IMR-90 (cell line): ENCODE measurements around the gene KIAA0825. TPM values are rescaled to one million over a fixed set of nuclear protein-coding genes. Genes with fewer than 3 reads are reported as not detected.

Experiments used
- ATAC-seq: fragments of 200-7000 bp; cut with Tn5 transposase; 2 replicates; pipeline ENCODE4 v1.9.1; 2020; ENCODE audit warnings: low read depth, mild to moderate bottlenecking, moderate library complexity
- BruUV-seq: library from RNA; stranded (reverse); fragments of 400-500 nt; replicated peaks from 2 replicates; lab custom pipeline; 2021; lab: Mats Ljungman, UMichigan
- CTCF ChIA-PET: fragments of 300-600 bp; formaldehyde crosslinking; extraction: SDS; loops from one replicate; lab custom pipeline; 2021; ENCODE audit warnings: antibody characterized with exemption; lab: Yijun Ruan, JAX
- POLR2A ChIA-PET: fragments of 300-600 bp; sonication (Branson Sonifier 250); formaldehyde crosslinking; loops from one replicate; lab custom pipeline; 2022; ENCODE audit warnings: antibody characterized with exemption; ENCODE audit not compliant: unreplicated experiment; lab: Charles Lee
- DNase-seq: peaks from one replicate; pipeline ENCODE4 v3.0.0; 2013
- H2AFZ ChIP-seq: replicated peaks from 2 replicates; pipeline ENCODE3; 2013; ENCODE audit warnings: low read length, mild to moderate bottlenecking; ENCODE audit not compliant: poor library complexity
- H2AK5ac ChIP-seq: 2 replicates; pipeline ENCODE4 v1.6.1; 2013; ENCODE audit warnings: low read depth, low read length, inconsistent platforms
- H2AK9ac ChIP-seq: replicated peaks from 2 replicates; pipeline ENCODE3; 2013; ENCODE audit warnings: mild to moderate bottlenecking, low read depth, low read length, moderate library complexity; ENCODE audit not compliant: poor library complexity
- H2BK120ac ChIP-seq: 2 replicates; pipeline ENCODE4 v1.6.1; 2013; ENCODE audit warnings: low read depth, low read length, inconsistent platforms
- H2BK15ac ChIP-seq: 3 replicates; pipeline ENCODE4 v1.6.1; 2013; ENCODE audit warnings: low read depth, low read length, inconsistent platforms
- H2BK20ac ChIP-seq: 2 replicates; pipeline ENCODE4 v1.6.1; 2013; ENCODE audit warnings: low read depth, mild to moderate bottlenecking, inconsistent platforms, low read length, moderate library complexity
- H2BK5ac ChIP-seq: 2 replicates; pipeline ENCODE4 v1.6.1; 2013; ENCODE audit warnings: mild to moderate bottlenecking, low read depth, low read length, inconsistent platforms; ENCODE audit not compliant: poor library complexity, severe bottlenecking
- H3K14ac ChIP-seq: replicated peaks from 2 replicates; pipeline ENCODE4 v1.6.1; 2013; ENCODE audit warnings: low read depth, low read length, inconsistent platforms
- H3K18ac ChIP-seq: 2 replicates; pipeline ENCODE4 v1.6.1; 2013; ENCODE audit warnings: low read depth, low read length, control low read depth
- H3K23ac ChIP-seq: 2 replicates; pipeline ENCODE4 v1.6.1; 2013; ENCODE audit warnings: low read depth, low read length, inconsistent platforms
- H3K27ac ChIP-seq: 2 replicates; pipeline ENCODE4 v1.5.1; 2013; ENCODE audit warnings: mild to moderate bottlenecking, control low read depth, low read length; ENCODE audit not compliant: insufficient read depth
- H3K27me3 ChIP-seq: 2 replicates; pipeline ENCODE4 v1.6.1; 2013; ENCODE audit warnings: low read length; ENCODE audit not compliant: control insufficient read depth, insufficient read depth
- H3K36me3 ChIP-seq: 2 replicates; pipeline ENCODE4 v1.6.1; 2013; ENCODE audit warnings: low read length, mixed read lengths; ENCODE audit not compliant: control insufficient read depth, insufficient read depth
- H3K4ac ChIP-seq: 2 replicates; pipeline ENCODE4 v1.6.1; 2013; ENCODE audit warnings: low read depth, low read length, inconsistent platforms
- H3K4me1 ChIP-seq: 2 replicates; pipeline ENCODE4 v1.6.1; 2013; ENCODE audit warnings: low read length, mixed read lengths; ENCODE audit not compliant: control insufficient read depth, insufficient read depth
- H3K4me2 ChIP-seq: 2 replicates; pipeline ENCODE4 v1.6.1; 2013; ENCODE audit warnings: low read depth, mild to moderate bottlenecking, control low read depth, low read length, moderate library complexity
- H3K4me3 ChIP-seq: 2 replicates; pipeline ENCODE4 v1.5.1; 2013; ENCODE audit warnings: low read depth, mild to moderate bottlenecking, control low read depth, low read length, moderate library complexity; ENCODE audit not compliant: insufficient read depth
- H3K56ac ChIP-seq: 2 replicates; pipeline ENCODE4 v1.6.1; 2013; ENCODE audit warnings: low read length, inconsistent platforms; ENCODE audit not compliant: insufficient read depth; ENCODE audit errors: extremely low read depth
- H3K79me1 ChIP-seq, 2 experiments: 2 replicates each; pipeline ENCODE4 v1.6.1; 2013; ENCODE audit warnings: low read length in 2 of 2, inconsistent platforms in 1 of 2, low read depth in 1 of 2
- H3K9ac ChIP-seq: 2 replicates; pipeline ENCODE4 v1.6.1; 2013; ENCODE audit warnings: low read depth, low read length, control low read depth
- H3K9me1 ChIP-seq: 2 replicates; pipeline ENCODE4 v1.6.1; 2013; ENCODE audit warnings: low read length, inconsistent platforms; ENCODE audit not compliant: insufficient read depth
- H3K9me3 ChIP-seq: 2 replicates; pipeline ENCODE4 v1.6.1; 2013; ENCODE audit warnings: low read length; ENCODE audit not compliant: control insufficient read depth, insufficient read depth
- H4K20me1 ChIP-seq: 2 replicates; pipeline ENCODE4 v1.6.1; 2013; ENCODE audit warnings: low read length, inconsistent platforms; ENCODE audit not compliant: insufficient read depth
- H4K5ac ChIP-seq: 2 replicates; pipeline ENCODE4 v1.6.1; 2013; ENCODE audit warnings: mild to moderate bottlenecking, low read depth, low read length, control low read depth
- H4K8ac ChIP-seq, 2 experiments: 2 replicates each; pipeline ENCODE4 v1.6.1; 2013; ENCODE audit warnings: low read depth in 2 of 2, low read length in 2 of 2, control low read depth in 1 of 2, inconsistent platforms in 1 of 2
- H4K91ac ChIP-seq: 2 replicates; pipeline ENCODE4 v1.6.1; 2013; ENCODE audit warnings: low read depth, low read length, inconsistent platforms; ENCODE audit not compliant: insufficient read depth
- ELK1 ChIP-seq: fragments of 150-350 bp; IDR thresholded peaks from 2 replicates; pipeline ENCODE4 v1.6.1; 2016; ENCODE audit warnings: low read depth, mild to moderate bottlenecking, low read length, moderate library complexity, borderline replicate concordance
- WGBS, 2 experiments: methylation state at CpG; one replicate each; pipeline versions ENCODE4 v1.1.5 to v1.1.7; 2013; ENCODE audit warnings: missing lambda C conversion rate in 2 of 2; ENCODE audit not compliant: insufficient read length in 1 of 2; ENCODE audit errors: extremely low coverage in 2 of 2; 5-methylcytosine and 5-hydroxymethylcytosine counted together
- dilution Hi-C: fragments of 300-500 bp; cut with HindIII; formaldehyde crosslinking; loops from one replicate; pipeline ENCODE4 v1.14.3; 2018; ENCODE audit warnings: low sequenced_read_pairs; ENCODE audit not compliant: unreplicated experiment
- in situ Hi-C: fragments of 300-500 bp; cut with MboI; formaldehyde crosslinking; loops from 3 replicates; pipeline ENCODE4 v1.14.3; 2019; ENCODE audit warnings: low sequenced_read_pairs, inconsistent platforms, mixed read lengths
- intact Hi-C: fragments of 100-400 bp; cut with micrococcal nuclease; formaldehyde crosslinking; loops from 2 replicates; pipeline ENCODE4 v1.10.0; 2022
- polyA plus RNA-seq, 3 experiments: library from polyadenylated mRNA; depleted of rRNA; stranded (reverse); fragments of >200 nt; gene quantifications; 2 replicates each; pipeline ENCODE4 v1.2.3, GENCODE V29; 2012; ENCODE audit warnings: low replicate concordance in 1 of 3
- total RNA-seq: library from RNA; depleted of rRNA; stranded (reverse); fragments of >200 nt; gene quantifications from 2 replicates; pipeline ENCODE4 v1.2.3, GENCODE V29; 2012

KIAA0825 gene
- total and polyA plus RNA-seq, 2 of the 4 experiments (the other 2 are of a cell fraction), result 0.46 to 1.8 TPM

GRCh38 chr5:94217216-94217615 lies 401.2 kb downstream of the KIAA0825 start:
- H3K4me1 ChIP-seq, result peaks cover 4% of the 10 kb centered on the region; the same call in 1 of the 2 replicates
- no peaks in the 10 kb centered on the region for H3K27me3 ChIP-seq
- H4K5ac ChIP-seq, result peak overlapping the region; percentile 98
- peaks cover 2% of the 10 kb centered on the region; the same call in 1 of the 2 replicates for H3K9me1 ChIP-seq
- peak overlapping the region; percentile 58; the same call in 1 of the 2 replicates for H3K4me2 ChIP-seq
- H2AK5ac ChIP-seq, result peak overlapping the region; percentile 99
- POLR2A ChIA-PET, result no interaction called here
- peak overlapping the region; percentile 97 for H3K23ac ChIP-seq
- H3K36me3 ChIP-seq, result no peaks in the 10 kb centered on the region
- no peaks in the 10 kb centered on the region for H3K9me3 ChIP-seq
- ATAC-seq, result peak; percentile 44
- CTCF ChIA-PET, result no interaction called here
- H3K4me3 ChIP-seq, result no peak overlapping the region
- 40% methylated on average over 1 of the region's 2 CpGs; no CpG with 5 or more reads in 1 of the 2 experiments for WGBS, 2 experiments
- dilution Hi-C loops (no loop called here), in situ Hi-C loops (no loop called here), intact Hi-C loops (loop anchor here (5.0 kb wide), 1 partner anchor 610 kb away; no protein-coding TSS in a partner anchor)
- H3K27ac ChIP-seq, result peak overlapping the region; percentile 96; the same call in 1 of the 2 replicates
- H4K8ac ChIP-seq, result peak overlapping the region; percentile 79 to 96
- peak overlapping the region; percentile 96 for H3K14ac ChIP-seq
- peak; percentile 43 for DNase-seq
- H3K56ac ChIP-seq, result no peak overlapping the region
- H2AK9ac ChIP-seq, result no peak overlapping the region
- H2BK20ac ChIP-seq, result peak overlapping the region; percentile 100
- H3K4ac ChIP-seq, result peak overlapping the region; percentile 99
- no peak for TF ChIP-seq ELK1
- H3K18ac ChIP-seq, result peak overlapping the region; percentile 99
- peak overlapping the region; percentile 78 for H2AFZ ChIP-seq
- H2BK5ac ChIP-seq, result peak overlapping the region; percentile 99
- peak overlapping the region; percentile 99; the same call in 2 of the 3 replicates for H2BK15ac ChIP-seq
- no peaks in the 10 kb centered on the region for H4K20me1 ChIP-seq
- no peaks in the 10 kb centered on the region for H3K79me1 ChIP-seq
- peak overlapping the region; percentile 99 for H2BK120ac ChIP-seq
- H4K91ac ChIP-seq, result peak overlapping the region; percentile 98
- H3K9ac ChIP-seq, result no peak overlapping the region
- BruUV-seq, result no TSS peak
